GM23338 (cell line): Measurements from ENCODE around the gene IL23R. TPM values are rescaled to one million over a fixed set of nuclear protein-coding genes. Genes with fewer than 3 reads are reported as not detected.

ENCODE experiments used
- ATAC-seq: fragments of 200-7000 bp; cut with Tn5 transposase; 3 replicates; pipeline ENCODE4 v1.9.1; 2020
- DNase-seq: peaks from one replicate; pipeline ENCODE4 v3.0.0-alpha.2; 2015; ENCODE audit warnings: low spot score
- H2AFZ ChIP-seq: fragments of 200-600 bp; sonication (generic); 2 replicates; pipeline ENCODE4 v1.8.0; 2016; ENCODE audit warnings: antibody characterized with exemption, mild to moderate bottlenecking, moderate library complexity
- H3F3A ChIP-seq: fragments of 200-600 bp; sonication (generic); replicated peaks from 2 replicates; pipeline ENCODE4 v1.8.0; 2017; ENCODE audit warnings: antibody characterized with exemption, mixed run types, low read depth
- H3K27ac ChIP-seq: fragments of 200-600 bp; sonication (generic); 2 replicates; pipeline ENCODE4 v1.6.1; 2016; ENCODE audit warnings: low read depth
- H3K27me3 ChIP-seq: fragments of 200-600 bp; sonication (generic); 2 replicates; pipeline ENCODE4 v1.8.0; 2016; ENCODE audit warnings: mild to moderate bottlenecking, mixed run types, moderate library complexity; ENCODE audit not compliant: insufficient read depth
- H3K36me3 ChIP-seq: fragments of 200-600 bp; sonication (generic); 2 replicates; pipeline ENCODE4 v1.8.0; 2016; ENCODE audit warnings: mild to moderate bottlenecking; ENCODE audit not compliant: insufficient read depth
- H3K4me1 ChIP-seq: fragments of 200-600 bp; sonication (generic); 2 replicates; pipeline ENCODE4 v1.8.0; 2016; ENCODE audit warnings: mild to moderate bottlenecking, moderate library complexity; ENCODE audit not compliant: insufficient read depth
- H3K4me2 ChIP-seq: fragments of 200-600 bp; sonication (generic); 2 replicates; pipeline ENCODE4 v1.7.1; 2017; ENCODE audit warnings: mixed run types
- H3K4me3 ChIP-seq: fragments of 200-600 bp; sonication (generic); 2 replicates; pipeline ENCODE4 v1.6.1; 2016; ENCODE audit warnings: mixed run types
- H3K79me2 ChIP-seq: fragments of 200-600 bp; sonication (generic); replicated peaks from 2 replicates; pipeline ENCODE4 v1.8.0; 2017; ENCODE audit warnings: mild to moderate bottlenecking; ENCODE audit not compliant: insufficient read depth
- H3K9me2 ChIP-seq: fragments of 200-600 bp; sonication (generic); 2 replicates; pipeline ENCODE4 v1.8.0; 2017; ENCODE audit not compliant: insufficient read depth
- H4K20me1 ChIP-seq: fragments of 200-600 bp; sonication (generic); replicated peaks from 2 replicates; pipeline ENCODE4 v1.8.0; 2017; ENCODE audit warnings: mild to moderate bottlenecking; ENCODE audit not compliant: insufficient read depth
- H3K27ac Mint-ChIP-seq: 2 replicates; pipeline ENCODE4 v1.8.0; 2020; ENCODE audit warnings: inconsistent platforms, mild to moderate bottlenecking, moderate library complexity, mixed read lengths
- H3K27me3 Mint-ChIP-seq: 3 replicates; pipeline ENCODE4 v1.8.0; 2022; ENCODE audit warnings: low read depth, mild to moderate bottlenecking, moderate library complexity, mixed read lengths, inconsistent platforms; ENCODE audit not compliant: insufficient read depth, poor library complexity
- H3K36me3 Mint-ChIP-seq: 3 replicates; pipeline ENCODE4 v1.8.0; 2021; ENCODE audit warnings: low read depth, mild to moderate bottlenecking, inconsistent platforms, moderate library complexity, mixed read lengths
- H3K4me1 Mint-ChIP-seq: 3 replicates; pipeline ENCODE4 v1.8.0; 2020; ENCODE audit warnings: mild to moderate bottlenecking, inconsistent platforms, mixed read lengths
- H3K4me3 Mint-ChIP-seq: 3 replicates; pipeline ENCODE4 v1.8.0; 2021; ENCODE audit warnings: moderate library complexity, mild to moderate bottlenecking, inconsistent platforms, mixed read lengths
- H3K9me3 Mint-ChIP-seq: 3 replicates; pipeline ENCODE4 v1.8.0; 2020; ENCODE audit warnings: moderate library complexity, mild to moderate bottlenecking, inconsistent platforms, mixed read lengths
- EZH2 ChIP-seq: fragments of 200-600 bp; sonication (generic); IDR thresholded peaks from one replicate; pipeline ENCODE4 v1.8.0; 2017; ENCODE audit warnings: antibody characterized with exemption, mild to moderate bottlenecking, low read depth; ENCODE audit not compliant: unreplicated experiment
- JUNB ChIP-seq: IDR thresholded peaks from one replicate; pipeline ENCODE4 v1.6.1; 2016; ENCODE audit warnings: antibody characterized with exemption; ENCODE audit not compliant: unreplicated experiment
- NANOG ChIP-seq: IDR thresholded peaks from 2 replicates; pipeline ENCODE4 v1.6.1; 2016; ENCODE audit warnings: antibody characterized with exemption, borderline replicate concordance
- STAT1 ChIP-seq: IDR thresholded peaks from one replicate; pipeline ENCODE4 v1.6.1; 2016; ENCODE audit warnings: antibody characterized with exemption; ENCODE audit not compliant: unreplicated experiment
- ZNF114 ChIP-seq: fragments of 250-450 bp; sonication (Bioruptor Pico); IDR thresholded peaks from 2 replicates; pipeline ENCODE4 v1.5.0; 2020; ENCODE audit warnings: mild to moderate bottlenecking, moderate library complexity
- polyA plus RNA-seq: library from polyadenylated mRNA; unstranded; fragments of >200 nt; fragmentation: Nextera tagmentation; extraction: Ambion mirVana; gene quantifications from 2 replicates; pipeline ENCODE4 v1.2.1, GENCODE V29; 2016
- total RNA-seq: library from RNA; depleted of rRNA; stranded (reverse); fragments of >200 nt; shearing (Covaris generic); gene quantifications from 2 replicates; pipeline ENCODE4 v1.2.3, GENCODE V29; 2014
- TF ChIP-seq, protein P1 (sequence below), 2 experiments: fragments of 200-600 bp in 1 of 2; sonication (generic) in 1 of 2; conservative IDR thresholded peaks; 2 replicates each; pipeline versions ENCODE4 v1.5.1 to v1.6.1; 2016 to 2017; ENCODE audit warnings: antibody characterized with exemption in 2 of 2, low read depth in 2 of 2, mild to moderate bottlenecking in 2 of 2, moderate library complexity in 1 of 2
- TF ChIP-seq, protein P2 (sequence below): fragments of 250-450 bp; sonication (Bioruptor Pico); IDR thresholded peaks from 2 replicates; pipeline ENCODE4 v1.5.0; 2020; ENCODE audit warnings: mild to moderate bottlenecking, moderate library complexity

The IL23R gene
- total and polyA plus RNA-seq, 2 experiments from 2014 or later, result not detected

DNA sequence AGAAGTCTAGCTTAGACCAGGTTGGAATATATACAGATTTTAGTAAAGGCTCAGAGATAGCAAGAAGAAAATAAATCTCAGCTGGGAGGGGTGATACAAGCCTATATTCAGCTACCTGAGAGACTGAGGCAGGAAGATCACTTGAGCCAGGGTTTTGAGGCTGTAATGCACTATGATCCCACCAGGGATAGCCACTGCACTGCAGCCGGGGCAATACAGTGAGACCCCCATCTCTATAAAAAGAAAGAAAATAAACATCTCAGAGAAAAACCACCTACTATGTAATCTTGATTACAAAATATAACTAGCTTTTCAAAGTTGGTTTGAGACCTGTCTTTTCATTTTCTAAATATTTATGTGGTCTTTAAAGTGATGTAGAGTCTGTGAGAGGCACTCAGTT is 47.7 kb downstream of the IL23R start (continued):
- TF ChIP-seq ZNF114 (CRISPR knock-in tag) (no peak), NANOG (no peak), JUNB (no peak), STAT1 (no peak), EZH2 (no peak)
- TF ChIP-seq, protein P1, sequence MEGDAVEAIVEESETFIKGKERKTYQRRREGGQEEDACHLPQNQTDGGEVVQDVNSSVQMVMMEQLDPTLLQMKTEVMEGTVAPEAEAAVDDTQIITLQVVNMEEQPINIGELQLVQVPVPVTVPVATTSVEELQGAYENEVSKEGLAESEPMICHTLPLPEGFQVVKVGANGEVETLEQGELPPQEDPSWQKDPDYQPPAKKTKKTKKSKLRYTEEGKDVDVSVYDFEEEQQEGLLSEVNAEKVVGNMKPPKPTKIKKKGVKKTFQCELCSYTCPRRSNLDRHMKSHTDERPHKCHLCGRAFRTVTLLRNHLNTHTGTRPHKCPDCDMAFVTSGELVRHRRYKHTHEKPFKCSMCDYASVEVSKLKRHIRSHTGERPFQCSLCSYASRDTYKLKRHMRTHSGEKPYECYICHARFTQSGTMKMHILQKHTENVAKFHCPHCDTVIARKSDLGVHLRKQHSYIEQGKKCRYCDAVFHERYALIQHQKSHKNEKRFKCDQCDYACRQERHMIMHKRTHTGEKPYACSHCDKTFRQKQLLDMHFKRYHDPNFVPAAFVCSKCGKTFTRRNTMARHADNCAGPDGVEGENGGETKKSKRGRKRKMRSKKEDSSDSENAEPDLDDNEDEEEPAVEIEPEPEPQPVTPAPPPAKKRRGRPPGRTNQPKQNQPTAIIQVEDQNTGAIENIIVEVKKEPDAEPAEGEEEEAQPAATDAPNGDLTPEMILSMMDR (conservative IDR thresholded peaks at IDR 0.05; ENCODE audit: low read depth in 2 of 2), result no peak

DNA sequence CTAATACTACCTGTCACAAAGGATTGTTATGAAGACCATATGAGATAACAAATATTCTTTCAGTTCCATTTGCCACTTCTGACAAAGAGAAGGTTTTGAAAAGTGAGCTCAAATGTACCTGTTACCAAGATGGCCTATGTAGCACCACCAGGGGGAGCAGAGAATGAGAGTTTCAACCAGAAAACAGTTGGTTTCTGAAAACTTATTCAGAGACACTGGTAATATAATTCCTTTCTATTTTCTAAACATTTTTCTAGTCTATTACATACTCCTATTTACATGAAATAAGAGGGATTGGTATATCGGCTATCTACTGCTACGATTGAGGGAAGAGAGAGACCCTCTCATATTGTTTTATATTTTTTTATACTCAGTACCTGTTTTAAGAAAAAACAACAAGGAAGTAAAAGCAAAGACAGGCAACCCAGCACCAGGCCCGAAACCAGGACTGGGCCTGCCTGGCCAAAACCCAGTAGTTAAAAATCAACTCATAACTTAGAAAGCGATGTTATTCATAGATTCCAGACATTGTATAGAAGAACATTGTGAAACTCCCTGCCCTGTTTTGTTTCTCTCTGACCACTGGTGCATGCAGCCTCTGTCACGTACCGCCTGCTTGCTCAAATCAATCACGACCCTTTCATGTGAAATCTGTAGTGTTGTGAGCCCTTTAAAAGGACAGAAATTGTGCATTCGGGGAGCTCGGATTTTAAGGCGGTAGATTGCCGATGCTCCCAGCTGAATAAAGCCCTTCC is 48.3 kb downstream of the IL23R start:
- no peaks in the 10 kb centered on the region for H3K36me3 Mint-ChIP-seq
- no peaks in the 10 kb centered on the region for H3K36me3 ChIP-seq
- peaks cover 2% of the 10 kb centered on the region; the same call in 1 of the 3 replicates for H3K9me3 Mint-ChIP-seq
- H2AFZ ChIP-seq, result peak overlapping the region; percentile 60; the same call in 1 of the 2 replicates
- DNase-seq, result peak; percentile 68
- H3K4me1 Mint-ChIP-seq, result peaks cover 3% of the 10 kb centered on the region; the same call in 2 of the 3 replicates
- no peaks in the 10 kb centered on the region for H4K20me1 ChIP-seq
- H3K27ac Mint-ChIP-seq, result no peak overlapping the region
- no peak overlapping the region for H3K27ac ChIP-seq
- H3K79me2 ChIP-seq, result no peaks in the 10 kb centered on the region
- H3K27me3 Mint-ChIP-seq, result peaks cover 2% of the 10 kb centered on the region
- no peak overlapping the region for H3K4me2 ChIP-seq
- H3K4me1 ChIP-seq, result no peaks in the 10 kb centered on the region
- peak; percentile 67 for ATAC-seq
- H3F3A ChIP-seq, result no peaks in the 10 kb centered on the region
- TF ChIP-seq, protein P1 (conservative IDR thresholded peaks at IDR 0.05; ENCODE audit: low read depth in 2 of 2), result peak; percentile 65 to 78
- TF ChIP-seq STAT1, result no peak
- no peak overlapping the region for H3K4me3 Mint-ChIP-seq
- H3K27me3 ChIP-seq, result no peaks in the 10 kb centered on the region
- H3K4me3 ChIP-seq, result no peak overlapping the region
- H3K9me2 ChIP-seq, result no peaks in the 10 kb centered on the region

DNA sequence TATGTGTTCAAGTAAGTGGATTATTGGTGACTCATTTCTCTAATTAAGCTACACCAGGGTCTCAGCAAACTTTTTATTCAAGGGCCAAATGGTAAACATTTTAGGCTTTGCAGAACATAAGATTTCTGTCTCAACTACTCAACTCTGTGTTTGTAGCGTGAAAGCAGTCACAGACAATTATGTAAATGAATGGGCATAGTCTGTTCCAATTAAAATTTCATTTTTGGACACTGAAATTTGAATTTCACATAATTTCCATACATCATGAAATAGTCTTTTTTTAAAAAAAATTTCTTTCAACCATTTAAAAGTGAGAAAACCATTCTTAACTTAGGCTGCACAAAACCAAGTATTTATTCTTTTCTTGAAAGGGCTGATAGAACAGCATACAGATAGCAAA is 50.1 kb downstream of the IL23R start:
- Histone ChIP-seq H3K27me3 (no peaks in the 10 kb centered on the region), H3K79me2 (no peaks in the 10 kb centered on the region), H3F3A (no peaks in the 10 kb centered on the region), H2AFZ (no peak overlapping the region), H3K4me2 (no peak overlapping the region), H3K4me3 (no peak overlapping the region), H4K20me1 (no peaks in the 10 kb centered on the region), H3K36me3 (no peaks in the 10 kb centered on the region), H3K9me2 (no peaks in the 10 kb centered on the region), H3K4me1 (no peaks in the 10 kb centered on the region), H3K27ac (no peak overlapping the region)
- no peak overlapping the region for H3K27ac Mint-ChIP-seq
- H3K4me3 Mint-ChIP-seq, result no peak overlapping the region
- H3K4me1 Mint-ChIP-seq, result peaks cover 3% of the 10 kb centered on the region; the same call in 2 of the 3 replicates
- peaks cover 2% of the 10 kb centered on the region for H3K27me3 Mint-ChIP-seq
- peaks cover 2% of the 10 kb centered on the region; the same call in 1 of the 3 replicates for H3K9me3 Mint-ChIP-seq
- ATAC-seq, result no peak
- H3K36me3 Mint-ChIP-seq, result no peaks in the 10 kb centered on the region
- DNase-seq, result no peak
- TF ChIP-seq, protein P2, sequence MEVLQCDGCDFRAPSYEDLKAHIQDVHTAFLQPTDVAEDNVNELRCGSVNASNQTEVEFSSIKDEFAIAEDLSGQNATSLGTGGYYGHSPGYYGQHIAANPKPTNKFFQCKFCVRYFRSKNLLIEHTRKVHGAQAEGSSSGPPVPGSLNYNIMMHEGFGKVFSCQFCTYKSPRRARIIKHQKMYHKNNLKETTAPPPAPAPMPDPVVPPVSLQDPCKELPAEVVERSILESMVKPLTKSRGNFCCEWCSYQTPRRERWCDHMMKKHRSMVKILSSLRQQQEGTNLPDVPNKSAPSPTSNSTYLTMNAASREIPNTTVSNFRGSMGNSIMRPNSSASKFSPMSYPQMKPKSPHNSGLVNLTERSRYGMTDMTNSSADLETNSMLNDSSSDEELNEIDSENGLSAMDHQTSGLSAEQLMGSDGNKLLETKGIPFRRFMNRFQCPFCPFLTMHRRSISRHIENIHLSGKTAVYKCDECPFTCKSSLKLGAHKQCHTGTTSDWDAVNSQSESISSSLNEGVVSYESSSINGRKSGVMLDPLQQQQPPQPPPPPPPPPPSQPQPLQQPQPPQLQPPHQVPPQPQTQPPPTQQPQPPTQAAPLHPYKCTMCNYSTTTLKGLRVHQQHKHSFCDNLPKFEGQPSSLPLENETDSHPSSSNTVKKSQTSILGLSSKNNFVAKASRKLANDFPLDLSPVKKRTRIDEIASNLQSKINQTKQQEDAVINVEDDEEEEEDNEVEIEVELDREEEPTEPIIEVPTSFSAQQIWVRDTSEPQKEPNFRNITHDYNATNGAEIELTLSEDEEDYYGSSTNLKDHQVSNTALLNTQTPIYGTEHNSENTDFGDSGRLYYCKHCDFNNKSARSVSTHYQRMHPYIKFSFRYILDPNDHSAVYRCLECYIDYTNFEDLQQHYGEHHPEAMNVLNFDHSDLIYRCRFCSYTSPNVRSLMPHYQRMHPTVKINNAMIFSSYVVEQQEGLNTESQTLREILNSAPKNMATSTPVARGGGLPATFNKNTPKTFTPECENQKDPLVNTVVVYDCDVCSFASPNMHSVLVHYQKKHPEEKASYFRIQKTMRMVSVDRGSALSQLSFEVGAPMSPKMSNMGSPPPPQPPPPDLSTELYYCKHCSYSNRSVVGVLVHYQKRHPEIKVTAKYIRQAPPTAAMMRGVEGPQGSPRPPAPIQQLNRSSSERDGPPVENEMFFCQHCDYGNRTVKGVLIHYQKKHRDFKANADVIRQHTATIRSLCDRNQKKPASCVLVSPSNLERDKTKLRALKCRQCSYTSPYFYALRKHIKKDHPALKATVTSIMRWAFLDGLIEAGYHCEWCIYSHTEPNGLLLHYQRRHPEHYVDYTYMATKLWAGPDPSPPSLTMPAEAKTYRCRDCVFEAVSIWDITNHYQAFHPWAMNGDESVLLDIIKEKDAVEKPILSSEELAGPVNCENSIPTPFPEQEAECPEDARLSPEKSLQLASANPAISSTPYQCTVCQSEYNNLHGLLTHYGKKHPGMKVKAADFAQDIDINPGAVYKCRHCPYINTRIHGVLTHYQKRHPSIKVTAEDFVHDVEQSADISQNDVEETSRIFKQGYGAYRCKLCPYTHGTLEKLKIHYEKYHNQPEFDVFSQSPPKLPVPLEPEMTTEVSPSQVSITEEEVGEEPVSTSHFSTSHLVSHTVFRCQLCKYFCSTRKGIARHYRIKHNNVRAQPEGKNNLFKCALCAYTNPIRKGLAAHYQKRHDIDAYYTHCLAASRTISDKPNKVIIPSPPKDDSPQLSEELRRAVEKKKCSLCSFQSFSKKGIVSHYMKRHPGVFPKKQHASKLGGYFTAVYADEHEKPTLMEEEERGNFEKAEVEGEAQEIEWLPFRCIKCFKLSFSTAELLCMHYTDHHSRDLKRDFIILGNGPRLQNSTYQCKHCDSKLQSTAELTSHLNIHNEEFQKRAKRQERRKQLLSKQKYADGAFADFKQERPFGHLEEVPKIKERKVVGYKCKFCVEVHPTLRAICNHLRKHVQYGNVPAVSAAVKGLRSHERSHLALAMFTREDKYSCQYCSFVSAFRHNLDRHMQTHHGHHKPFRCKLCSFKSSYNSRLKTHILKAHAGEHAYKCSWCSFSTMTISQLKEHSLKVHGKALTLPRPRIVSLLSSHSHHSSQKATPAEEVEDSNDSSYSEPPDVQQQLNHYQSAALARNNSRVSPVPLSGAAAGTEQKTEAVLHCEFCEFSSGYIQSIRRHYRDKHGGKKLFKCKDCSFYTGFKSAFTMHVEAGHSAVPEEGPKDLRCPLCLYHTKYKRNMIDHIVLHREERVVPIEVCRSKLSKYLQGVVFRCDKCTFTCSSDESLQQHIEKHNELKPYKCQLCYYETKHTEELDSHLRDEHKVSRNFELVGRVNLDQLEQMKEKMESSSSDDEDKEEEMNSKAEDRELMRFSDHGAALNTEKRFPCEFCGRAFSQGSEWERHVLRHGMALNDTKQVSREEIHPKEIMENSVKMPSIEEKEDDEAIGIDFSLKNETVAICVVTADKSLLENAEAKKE, result no peak
